Measurements from ENCODE around the gene FGF19.

FGF19 gene

DNA sequence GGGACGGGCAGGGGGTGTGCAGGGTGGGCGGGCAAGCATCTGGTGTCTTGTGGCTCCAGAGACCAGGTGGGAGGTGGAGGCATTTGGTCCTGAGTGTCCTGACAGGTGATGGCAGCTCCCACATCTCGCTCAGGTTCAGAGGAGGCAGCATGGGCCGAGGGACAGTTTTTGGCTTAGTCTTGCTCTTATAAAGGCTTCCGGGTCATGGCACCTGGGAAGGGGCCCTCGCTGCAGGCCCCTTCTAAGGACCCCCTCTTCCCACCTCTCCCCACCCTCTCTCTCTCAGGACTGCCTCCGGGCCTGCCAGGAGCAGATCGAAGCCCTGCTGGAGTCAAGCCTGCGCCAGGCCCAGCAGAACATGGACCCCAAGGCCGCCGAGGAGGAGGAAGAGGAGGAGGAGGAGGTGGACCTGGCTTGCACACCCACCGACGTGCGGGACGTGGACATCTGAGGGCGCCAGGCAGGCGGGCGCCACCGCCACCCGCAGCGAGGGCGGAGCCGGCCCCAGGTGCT, 52.9 kb downstream of the FGF19 start:
- no peak for TF ChIP-seq ZBTB7A (IDR thresholded peaks at IDR 0.05; ENCODE audit: low read depth)
- no peak for TF ChIP-seq YY1 (IDR thresholded peaks at IDR 0.05; ENCODE audit: low read depth)
- TF ChIP-seq RAD21 (IDR thresholded peaks at IDR 0.05; ENCODE audit: low read depth): no peak
- no peak for TF ChIP-seq NFIC (IDR thresholded peaks at IDR 0.05)
- TF ChIP-seq, protein P1, sequence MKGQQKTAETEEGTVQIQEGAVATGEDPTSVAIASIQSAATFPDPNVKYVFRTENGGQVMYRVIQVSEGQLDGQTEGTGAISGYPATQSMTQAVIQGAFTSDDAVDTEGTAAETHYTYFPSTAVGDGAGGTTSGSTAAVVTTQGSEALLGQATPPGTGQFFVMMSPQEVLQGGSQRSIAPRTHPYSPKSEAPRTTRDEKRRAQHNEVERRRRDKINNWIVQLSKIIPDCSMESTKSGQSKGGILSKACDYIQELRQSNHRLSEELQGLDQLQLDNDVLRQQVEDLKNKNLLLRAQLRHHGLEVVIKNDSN (IDR thresholded peaks at IDR 0.05): no peak
- TF ChIP-seq EGR1 (IDR thresholded peaks at IDR 0.05): no peak
- no peak for TF ChIP-seq TEAD4 (IDR thresholded peaks at IDR 0.05)
- no peak for TF ChIP-seq CREB1 (IDR thresholded peaks at IDR 0.05; ENCODE audit: low read depth)
- TF ChIP-seq FOXM1 (IDR thresholded peaks at IDR 0.05; ENCODE audit: borderline replicate concordance, low read depth): no peak

DNA sequence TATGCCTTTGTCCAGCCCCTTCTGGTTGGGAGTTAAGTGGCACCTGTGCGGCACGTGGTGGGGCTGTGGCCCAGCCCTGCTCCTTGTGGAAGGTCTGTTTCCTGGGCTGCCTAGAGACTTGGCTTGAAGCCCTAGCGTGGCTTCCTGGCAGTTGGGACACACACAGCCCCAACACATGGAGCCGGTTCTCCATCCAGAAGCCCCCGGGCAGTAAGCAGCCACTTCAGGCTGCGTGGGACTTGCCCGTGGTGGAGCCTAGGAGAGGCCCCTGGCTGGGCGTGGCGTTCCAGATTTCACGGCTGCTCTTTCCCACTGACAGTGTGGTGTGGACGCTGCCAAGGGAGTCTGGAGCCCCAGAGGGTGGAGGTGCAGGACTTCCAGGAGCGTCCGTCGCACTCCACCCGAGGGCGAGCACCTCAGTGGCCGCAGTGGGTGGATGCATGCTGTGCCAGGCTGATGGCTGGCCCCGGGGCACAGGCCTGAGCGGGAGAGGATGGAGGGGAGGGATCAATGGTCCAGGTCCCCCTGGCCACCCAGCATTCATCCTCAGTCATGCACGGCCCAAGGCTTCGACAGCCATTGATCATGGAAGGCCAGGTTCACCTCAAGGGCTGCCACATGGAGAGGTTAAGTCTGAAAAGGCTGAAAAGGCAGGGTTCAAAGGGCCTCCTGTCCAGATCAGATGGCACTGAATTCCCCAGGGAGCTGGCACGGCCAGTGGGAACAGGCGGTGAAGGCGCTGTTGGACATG, 53.6 kb downstream of the FGF19 start:
- TF ChIP-seq TEAD4 (IDR thresholded peaks at IDR 0.05): no peak
- TF ChIP-seq ZBTB7A (IDR thresholded peaks at IDR 0.05; ENCODE audit: low read depth): no peak
- TF ChIP-seq YY1 (IDR thresholded peaks at IDR 0.05; ENCODE audit: low read depth): 0 out of 2 replicates have a peak, but pooled peaks have one; percentile 26
- no peak for TF ChIP-seq EGR1 (IDR thresholded peaks at IDR 0.05)

DNA sequence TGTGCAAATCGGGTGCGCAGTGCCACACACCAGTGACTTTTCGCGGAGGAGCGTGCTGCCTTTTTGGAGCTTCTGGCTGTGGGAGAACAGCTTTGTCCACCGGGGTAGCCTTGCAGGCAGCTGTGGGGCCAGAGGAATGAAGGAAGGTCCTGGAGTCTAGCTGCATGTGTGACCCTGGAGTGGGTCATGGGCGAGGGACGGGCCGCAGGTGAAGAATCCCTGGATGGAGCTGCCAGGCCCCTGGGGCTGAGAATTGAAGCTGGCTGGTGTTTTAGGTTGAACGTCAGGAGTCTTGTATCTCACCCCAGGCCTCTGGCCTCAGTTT, 54.3 kb downstream of the FGF19 start:
- TF ChIP-seq EP300 (IDR thresholded peaks at IDR 0.05; ENCODE audit: borderline replicate concordance) (no peak), TCF12 (IDR thresholded peaks at IDR 0.05; ENCODE audit: low read depth) (no peak), FOXM1 (IDR thresholded peaks at IDR 0.05; ENCODE audit: borderline replicate concordance, low read depth) (no peak), RAD21 (IDR thresholded peaks at IDR 0.05; ENCODE audit: low read depth) (no peak), CEBPB (IDR thresholded peaks at IDR 0.05) (no peak), TEAD4 (IDR thresholded peaks at IDR 0.05) (no peak), NFIC (IDR thresholded peaks at IDR 0.05) (no peak), EGR1 (IDR thresholded peaks at IDR 0.05) (no peak), CREB1 (IDR thresholded peaks at IDR 0.05; ENCODE audit: low read depth) (no peak), ZBTB7A (IDR thresholded peaks at IDR 0.05; ENCODE audit: low read depth) (no peak), TAF1 (IDR thresholded peaks at IDR 0.05; ENCODE audit: low read depth) (no peak), YY1 (IDR thresholded peaks at IDR 0.05; ENCODE audit: low read depth) (no peak)
- TF ChIP-seq, protein P1 (IDR thresholded peaks at IDR 0.05): no peak
- TF ChIP-seq, protein P2, sequence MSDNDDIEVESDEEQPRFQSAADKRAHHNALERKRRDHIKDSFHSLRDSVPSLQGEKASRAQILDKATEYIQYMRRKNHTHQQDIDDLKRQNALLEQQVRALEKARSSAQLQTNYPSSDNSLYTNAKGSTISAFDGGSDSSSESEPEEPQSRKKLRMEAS (IDR thresholded peaks at IDR 0.05): no peak
- TF ChIP-seq, protein P3, sequence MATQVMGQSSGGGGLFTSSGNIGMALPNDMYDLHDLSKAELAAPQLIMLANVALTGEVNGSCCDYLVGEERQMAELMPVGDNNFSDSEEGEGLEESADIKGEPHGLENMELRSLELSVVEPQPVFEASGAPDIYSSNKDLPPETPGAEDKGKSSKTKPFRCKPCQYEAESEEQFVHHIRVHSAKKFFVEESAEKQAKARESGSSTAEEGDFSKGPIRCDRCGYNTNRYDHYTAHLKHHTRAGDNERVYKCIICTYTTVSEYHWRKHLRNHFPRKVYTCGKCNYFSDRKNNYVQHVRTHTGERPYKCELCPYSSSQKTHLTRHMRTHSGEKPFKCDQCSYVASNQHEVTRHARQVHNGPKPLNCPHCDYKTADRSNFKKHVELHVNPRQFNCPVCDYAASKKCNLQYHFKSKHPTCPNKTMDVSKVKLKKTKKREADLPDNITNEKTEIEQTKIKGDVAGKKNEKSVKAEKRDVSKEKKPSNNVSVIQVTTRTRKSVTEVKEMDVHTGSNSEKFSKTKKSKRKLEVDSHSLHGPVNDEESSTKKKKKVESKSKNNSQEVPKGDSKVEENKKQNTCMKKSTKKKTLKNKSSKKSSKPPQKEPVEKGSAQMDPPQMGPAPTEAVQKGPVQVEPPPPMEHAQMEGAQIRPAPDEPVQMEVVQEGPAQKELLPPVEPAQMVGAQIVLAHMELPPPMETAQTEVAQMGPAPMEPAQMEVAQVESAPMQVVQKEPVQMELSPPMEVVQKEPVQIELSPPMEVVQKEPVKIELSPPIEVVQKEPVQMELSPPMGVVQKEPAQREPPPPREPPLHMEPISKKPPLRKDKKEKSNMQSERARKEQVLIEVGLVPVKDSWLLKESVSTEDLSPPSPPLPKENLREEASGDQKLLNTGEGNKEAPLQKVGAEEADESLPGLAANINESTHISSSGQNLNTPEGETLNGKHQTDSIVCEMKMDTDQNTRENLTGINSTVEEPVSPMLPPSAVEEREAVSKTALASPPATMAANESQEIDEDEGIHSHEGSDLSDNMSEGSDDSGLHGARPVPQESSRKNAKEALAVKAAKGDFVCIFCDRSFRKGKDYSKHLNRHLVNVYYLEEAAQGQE (IDR thresholded peaks at IDR 0.05; ENCODE audit: low read depth): no peak

DNA sequence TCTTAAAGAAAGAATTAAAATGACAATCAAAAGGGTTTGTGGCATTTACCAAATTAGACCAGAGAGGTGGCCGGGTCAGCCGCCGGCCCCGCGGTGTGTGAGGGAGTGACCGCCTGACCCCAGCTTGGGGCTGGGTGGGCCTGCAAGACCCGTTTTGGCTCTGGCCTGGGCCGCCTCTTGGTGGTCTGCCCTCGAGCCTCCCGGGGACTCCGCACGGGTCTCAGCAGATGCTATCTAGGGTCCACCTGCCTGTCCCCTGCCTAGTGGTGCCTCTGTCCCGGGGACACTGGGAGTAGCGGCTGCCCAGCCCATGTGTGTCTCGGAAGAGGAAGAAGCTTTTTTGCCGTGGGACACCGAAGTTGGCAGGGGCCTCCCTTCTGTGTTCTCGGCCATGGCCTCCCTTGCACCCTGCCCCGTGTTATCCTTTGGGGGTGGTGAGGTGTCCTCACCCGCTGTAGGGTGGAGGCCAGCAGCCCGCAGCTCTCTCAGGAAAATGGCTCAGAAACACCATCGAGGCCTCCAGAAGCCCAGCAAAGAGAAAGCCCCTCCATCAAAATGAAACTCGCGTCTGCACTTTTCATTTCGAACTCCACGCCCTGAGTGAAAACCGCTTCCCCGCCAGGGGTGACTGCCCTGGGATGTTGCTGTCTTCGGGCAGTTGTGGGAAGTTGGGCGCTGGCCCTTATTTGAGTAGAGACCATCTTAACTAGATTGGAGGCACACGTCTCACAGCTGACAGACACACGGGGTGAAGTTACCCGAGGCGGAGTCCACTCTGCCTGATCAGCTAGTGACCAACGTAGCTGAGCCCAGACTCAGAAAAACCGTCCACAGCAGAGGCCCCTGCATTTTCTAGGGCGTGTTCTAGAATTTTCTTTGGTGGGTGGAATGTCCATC, 54.9 kb downstream of the FGF19 start:
- TF ChIP-seq, protein P2 (IDR thresholded peaks at IDR 0.05): no peak
- no peak for TF ChIP-seq RAD21 (IDR thresholded peaks at IDR 0.05; ENCODE audit: low read depth)
- no peak for TF ChIP-seq NFIC (IDR thresholded peaks at IDR 0.05)
- no peak for TF ChIP-seq EGR1 (IDR thresholded peaks at IDR 0.05)
- TF ChIP-seq FOXM1 (IDR thresholded peaks at IDR 0.05; ENCODE audit: borderline replicate concordance, low read depth): no peak
- TF ChIP-seq ZBTB7A (IDR thresholded peaks at IDR 0.05; ENCODE audit: low read depth): no peak
- no peak for TF ChIP-seq EP300 (IDR thresholded peaks at IDR 0.05; ENCODE audit: borderline replicate concordance)
- TF ChIP-seq, protein P1 (IDR thresholded peaks at IDR 0.05): no peak
- TF ChIP-seq, protein P3 (IDR thresholded peaks at IDR 0.05; ENCODE audit: low read depth): no peak
- no peak for TF ChIP-seq CREB1 (IDR thresholded peaks at IDR 0.05; ENCODE audit: low read depth)
- TF ChIP-seq CEBPB (IDR thresholded peaks at IDR 0.05): no peak
- no peak for TF ChIP-seq TEAD4 (IDR thresholded peaks at IDR 0.05)
- TF ChIP-seq TAF1 (IDR thresholded peaks at IDR 0.05; ENCODE audit: low read depth): no peak
- TF ChIP-seq TCF12 (IDR thresholded peaks at IDR 0.05; ENCODE audit: low read depth): no peak
- TF ChIP-seq YY1 (IDR thresholded peaks at IDR 0.05; ENCODE audit: low read depth): no peak

Data from Ishikawa (cell line).